ENCODE results near the gene TMX1. TPM values are rescaled to one million over a fixed set of nuclear protein-coding genes. Genes with fewer than 3 reads are reported as not detected.

The TMX1 gene
- total RNA-seq, 1 experiment from 2014 or later, result 46.2 TPM

- Histone ChIP-seq H3K4me1 (ENCODE audit: control insufficient read depth in 1 of 2, insufficient read depth in 2 of 2, low read length in 2 of 2) (peaks cover 0 to 6% of the 10 kb centered on the region in 2 experiments; a peak in 2 of 4 replicates), H3K4me2 (ENCODE audit: low read length) (no peak overlapping the region), H3K79me2 (ENCODE audit: insufficient read depth, low read length) (no peaks in the 10 kb centered on the region), H3K9ac (ENCODE audit: low read length) (no peak overlapping the region), H4K20me1 (ENCODE audit: insufficient read depth) (no peaks in the 10 kb centered on the region), H3K9me3 (ENCODE audit: control insufficient read depth in 1 of 2, insufficient read depth in 1 of 2, low read depth in 1 of 2, low read length in 2 of 2) (no peaks in the 10 kb centered on the region), H3K36me3 (ENCODE audit: control insufficient read depth in 1 of 2, insufficient read depth in 2 of 2, low read length in 2 of 2) (no peaks in the 10 kb centered on the region), H3K27me3 (ENCODE audit: insufficient read depth, low read length) (no peaks in the 10 kb centered on the region), H3K9me2 (ENCODE audit: insufficient read depth) (no peaks in the 10 kb centered on the region), H3K27ac (ENCODE audit: low read depth, low read length) (no peak overlapping the region), H2AFZ (ENCODE audit: low read depth, low read length, poor library complexity, severe bottlenecking) (no peak overlapping the region), H3K4me3 (replicated peaks in 1 of 2; ENCODE audit: low read depth in 1 of 2, low read length in 2 of 2) (no peak overlapping the region)
- no TSS peak for BruUV-seq (replicated peaks)
- no peak for ATAC-seq
- no peak for DNase-seq (ENCODE audit: low read depth, low spot score)
- RAD21 ChIA-PET (ENCODE audit: low non-redundant PET in 1 of 2, low total read pairs in 2 of 2, uncharacterized antibody in 2 of 2, unreplicated experiment in 2 of 2), result no interaction called here
- TF ChIP-seq ZFX (IDR thresholded peaks at IDR 0.05) (no peak), CTCF (IDR thresholded peaks at IDR 0.05 in 2 of 3, conservative IDR thresholded peaks at IDR 0.05 in 1 of 3; ENCODE audit: borderline replicate concordance in 1 of 3, insufficient read depth in 1 of 3, low read depth in 2 of 3, low read length in 2 of 3) (no peak), CBX3 (IDR thresholded peaks at IDR 0.05; ENCODE audit: low read depth) (no peak), TCF7L2 (IDR thresholded peaks at IDR 0.05; ENCODE audit: borderline replicate concordance, extremely low read depth, insufficient read depth, insufficient read length) (no peak)
- CTCF ChIA-PET, result no interaction called here
- intact Hi-C loops (cut with micrococcal nuclease), result no loop called here
- POLR2A ChIA-PET, result no interaction called here
Observed at GRCh38 chr14:51302295-51303030, 62.4 kb downstream of the TMX1 start.

GRCh38 chr14:51304438-51304837 is 64.4 kb downstream of the TMX1 start:
- Histone ChIP-seq H3K36me3 (ENCODE audit: control insufficient read depth in 1 of 2, insufficient read depth in 2 of 2, low read length in 2 of 2) (no peaks in the 10 kb centered on the region), H3K9ac (ENCODE audit: low read length) (no peak overlapping the region), H3K9me2 (ENCODE audit: insufficient read depth) (no peaks in the 10 kb centered on the region), H3K9me3 (ENCODE audit: control insufficient read depth in 1 of 2, insufficient read depth in 1 of 2, low read depth in 1 of 2, low read length in 2 of 2) (no peaks in the 10 kb centered on the region), H3K27ac (ENCODE audit: low read depth, low read length) (no peak overlapping the region), H2AFZ (ENCODE audit: low read depth, low read length, poor library complexity, severe bottlenecking) (no peak overlapping the region), H4K20me1 (ENCODE audit: insufficient read depth) (no peaks in the 10 kb centered on the region), H3K27me3 (ENCODE audit: insufficient read depth, low read length) (no peaks in the 10 kb centered on the region), H3K4me1 (ENCODE audit: control insufficient read depth in 1 of 2, insufficient read depth in 2 of 2, low read length in 2 of 2) (peaks cover 0 to 6% of the 10 kb centered on the region in 2 experiments; a peak in 2 of 4 replicates), H3K4me3 (replicated peaks in 1 of 2; ENCODE audit: low read depth in 1 of 2, low read length in 2 of 2) (no peak overlapping the region), H3K4me2 (ENCODE audit: low read length) (no peak overlapping the region), H3K79me2 (ENCODE audit: insufficient read depth, low read length) (no peaks in the 10 kb centered on the region)
- ChIA-PET POLR2A (no interaction called here), CTCF (no interaction called here), RAD21 (ENCODE audit: low non-redundant PET in 1 of 2, low total read pairs in 2 of 2, uncharacterized antibody in 2 of 2, unreplicated experiment in 2 of 2) (no interaction called here)
- intact Hi-C loops (cut with micrococcal nuclease), result no loop called here
- ATAC-seq (no peak), DNase-seq (ENCODE audit: low read depth, low spot score) (no peak)
- BruUV-seq (replicated peaks), result no TSS peak
- TF ChIP-seq EZH2phosphoT487 (IDR thresholded peaks at IDR 0.05; ENCODE audit: borderline replicate concordance) (no peak), SIN3A (IDR thresholded peaks at IDR 0.05; ENCODE audit: low read depth) (no peak), RAD21 (IDR thresholded peaks at IDR 0.05; ENCODE audit: low read depth) (no peak)
- TF ChIP-seq, protein P1, sequence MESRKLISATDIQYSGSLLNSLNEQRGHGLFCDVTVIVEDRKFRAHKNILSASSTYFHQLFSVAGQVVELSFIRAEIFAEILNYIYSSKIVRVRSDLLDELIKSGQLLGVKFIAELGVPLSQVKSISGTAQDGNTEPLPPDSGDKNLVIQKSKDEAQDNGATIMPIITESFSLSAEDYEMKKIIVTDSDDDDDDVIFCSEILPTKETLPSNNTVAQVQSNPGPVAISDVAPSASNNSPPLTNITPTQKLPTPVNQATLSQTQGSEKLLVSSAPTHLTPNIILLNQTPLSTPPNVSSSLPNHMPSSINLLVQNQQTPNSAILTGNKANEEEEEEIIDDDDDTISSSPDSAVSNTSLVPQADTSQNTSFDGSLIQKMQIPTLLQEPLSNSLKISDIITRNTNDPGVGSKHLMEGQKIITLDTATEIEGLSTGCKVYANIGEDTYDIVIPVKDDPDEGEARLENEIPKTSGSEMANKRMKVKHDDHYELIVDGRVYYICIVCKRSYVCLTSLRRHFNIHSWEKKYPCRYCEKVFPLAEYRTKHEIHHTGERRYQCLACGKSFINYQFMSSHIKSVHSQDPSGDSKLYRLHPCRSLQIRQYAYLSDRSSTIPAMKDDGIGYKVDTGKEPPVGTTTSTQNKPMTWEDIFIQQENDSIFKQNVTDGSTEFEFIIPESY (IDR thresholded peaks at IDR 0.05; ENCODE audit: extremely low read depth, insufficient replicate concordance, low read length), result no peak
